Measurements from ENCODE around the gene ABCB6. TPM values are rescaled to one million over a fixed set of nuclear protein-coding genes. Genes with fewer than 3 reads are reported as not detected.

Gene ABCB6
- polyA plus RNA-seq, 3 donors, result 34.7 to 37.5 (median 36.8) TPM

DNA sequence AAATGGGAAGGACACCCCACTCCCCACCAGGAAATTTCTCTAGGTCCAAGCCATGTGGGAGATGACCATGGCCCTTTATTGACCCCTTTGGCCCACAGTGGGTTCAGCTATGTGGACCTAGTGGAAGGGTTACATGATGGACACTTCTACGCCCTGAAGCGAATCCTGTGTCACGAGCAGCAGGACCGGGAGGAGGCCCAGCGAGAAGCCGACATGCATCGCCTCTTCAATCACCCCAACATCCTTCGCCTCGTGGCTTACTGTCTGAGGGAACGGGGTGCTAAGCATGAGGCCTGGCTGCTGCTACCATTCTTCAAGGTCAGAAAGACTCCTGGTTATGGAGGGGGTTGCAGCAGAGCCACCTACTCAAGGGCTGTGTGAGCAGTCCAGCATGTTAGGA, 27.8 kb upstream of the ABCB6 start:
- DNase-seq (ENCODE audit: low read depth in 3 of 3, low spot score in 2 of 3), result no peak

DNA sequence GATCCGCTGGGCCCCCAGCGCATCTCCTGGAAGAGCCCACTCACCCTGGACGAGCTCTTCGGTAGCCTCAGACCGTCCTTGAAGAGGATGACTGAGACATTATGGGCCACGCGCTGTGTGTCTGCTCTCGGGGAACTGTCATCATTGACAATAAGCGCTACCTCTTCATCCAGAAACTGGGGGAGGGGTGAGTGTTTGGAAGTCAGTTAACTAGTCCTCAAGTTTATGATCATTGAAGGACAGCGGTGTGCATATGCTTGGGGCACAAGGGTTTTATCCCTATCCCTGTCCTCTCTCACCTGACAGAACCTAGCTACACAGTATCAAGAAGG, 27.1 kb upstream of the ABCB6 start:
- no peak for DNase-seq (ENCODE audit: low read depth in 3 of 3, low spot score in 2 of 3)

DNA sequence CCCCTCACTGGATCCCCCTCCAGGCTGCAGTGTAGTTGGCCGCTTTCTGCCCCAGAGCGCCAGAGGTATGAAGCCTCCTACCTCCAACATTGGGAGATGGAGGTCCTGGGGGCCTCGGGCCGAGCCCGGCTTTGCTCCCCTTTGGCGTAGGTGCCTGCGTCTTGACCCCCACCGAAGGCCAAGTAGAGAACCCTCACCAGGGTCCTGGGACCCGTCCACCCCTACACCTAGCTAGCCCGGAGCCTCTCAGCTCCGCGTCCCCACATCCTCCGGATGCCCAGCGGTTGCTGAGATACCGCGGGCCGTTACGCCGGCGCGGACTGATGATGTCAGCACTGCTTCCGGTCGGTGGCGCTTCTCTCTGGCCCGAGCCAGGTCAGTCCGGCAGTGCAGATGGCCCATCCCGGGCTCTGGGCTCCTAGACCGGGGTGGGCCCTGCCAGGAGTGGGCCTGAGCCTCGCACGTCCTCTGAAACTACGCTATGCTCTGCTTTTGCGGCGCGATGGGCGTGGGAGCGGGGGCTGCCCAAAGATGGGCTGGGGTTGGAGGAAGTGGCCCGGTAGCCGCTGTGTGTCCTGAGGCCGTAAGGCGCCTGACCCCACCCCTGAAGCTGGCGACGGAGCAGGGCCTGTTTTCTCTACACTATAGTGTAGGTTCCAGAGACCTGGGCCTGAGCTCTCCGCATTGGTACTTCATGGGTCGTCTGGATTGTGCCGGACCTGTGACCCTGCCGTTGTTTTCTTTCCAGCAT, 26.6 kb upstream of the ABCB6 start, which contains the start of the genes GLB1L and STK16:
Gene GLB1L, minus strand, starts transcription at position 297 of the 751 bp plus-strand sequence. CDS start 1,871 bp downstream, outside the sequence.
Gene STK16, plus strand, starts transcription at position 332 of the 751 bp plus-strand sequence. CDS start 521 bp downstream, outside the sequence.
- peak; percentile 88 to 91 (median 90) for DNase-seq (ENCODE audit: low read depth in 3 of 3, low spot score in 2 of 3)

DNA sequence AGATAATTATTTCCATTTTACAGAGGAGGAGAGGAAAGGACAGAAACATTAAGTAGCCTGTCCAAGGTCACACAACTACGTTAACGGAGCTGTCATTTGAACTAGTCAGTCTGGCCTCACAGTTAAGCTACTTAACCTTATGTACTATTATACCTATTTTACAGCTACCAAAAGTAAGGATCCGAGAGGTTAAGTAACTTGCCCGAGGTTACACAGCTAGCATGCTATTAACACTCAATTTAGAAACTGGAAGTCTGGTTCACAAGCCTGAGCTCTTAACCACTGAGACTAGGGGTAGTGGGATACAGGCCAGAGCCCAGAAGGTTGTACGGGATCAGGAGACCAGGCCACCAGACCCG, 26.0 kb upstream of the ABCB6 start:
- DNase-seq (ENCODE audit: low read depth in 3 of 3, low spot score in 2 of 3), result no peak

DNA sequence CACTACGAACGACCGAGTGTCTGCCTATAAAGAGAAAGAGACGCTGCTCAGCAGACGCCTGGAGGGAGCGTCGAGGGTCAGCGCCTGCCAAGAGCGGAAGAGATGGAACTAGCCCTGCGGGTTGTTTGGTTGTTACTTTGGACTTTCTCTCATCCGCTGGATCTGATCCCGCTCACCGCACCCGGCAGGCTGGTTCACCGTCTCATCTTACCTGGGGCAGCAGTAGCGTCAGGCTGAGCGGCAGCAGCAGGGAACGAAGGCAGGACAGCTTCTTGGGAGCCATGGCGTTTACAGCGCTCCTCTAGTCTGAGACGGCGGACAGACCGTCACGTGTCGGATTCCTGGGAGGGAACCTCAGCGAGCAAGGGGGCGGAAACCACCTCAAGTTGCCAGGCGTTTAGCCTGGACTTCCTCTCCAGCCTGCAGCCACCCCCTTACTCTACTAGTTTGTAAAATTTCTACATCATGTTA, 24.6 kb upstream of the ABCB6 start:
- no peak for DNase-seq (ENCODE audit: low read depth in 3 of 3, low spot score in 2 of 3)

DNA sequence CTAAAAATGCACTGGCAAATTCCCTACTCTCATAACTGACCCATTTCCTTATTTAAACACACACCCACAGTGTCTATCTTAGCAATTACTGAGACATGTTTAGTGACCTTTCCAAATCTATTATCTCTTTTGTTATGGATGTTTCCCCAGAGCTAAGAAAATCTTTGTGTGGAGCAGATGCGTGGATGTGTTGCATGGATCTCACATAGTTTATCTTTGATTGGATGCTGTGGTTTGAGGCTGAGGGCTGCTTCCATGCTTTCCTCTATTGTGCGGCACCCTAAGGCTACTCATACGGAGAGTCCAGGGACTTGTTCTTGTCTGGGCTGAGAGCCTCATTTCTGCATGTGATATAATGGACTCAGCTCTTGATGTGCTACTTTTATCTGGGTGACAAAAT, 15.6 kb upstream of the ABCB6 start:
- DNase-seq (ENCODE audit: low read depth in 3 of 3, low spot score in 2 of 3), result no peak

DNA sequence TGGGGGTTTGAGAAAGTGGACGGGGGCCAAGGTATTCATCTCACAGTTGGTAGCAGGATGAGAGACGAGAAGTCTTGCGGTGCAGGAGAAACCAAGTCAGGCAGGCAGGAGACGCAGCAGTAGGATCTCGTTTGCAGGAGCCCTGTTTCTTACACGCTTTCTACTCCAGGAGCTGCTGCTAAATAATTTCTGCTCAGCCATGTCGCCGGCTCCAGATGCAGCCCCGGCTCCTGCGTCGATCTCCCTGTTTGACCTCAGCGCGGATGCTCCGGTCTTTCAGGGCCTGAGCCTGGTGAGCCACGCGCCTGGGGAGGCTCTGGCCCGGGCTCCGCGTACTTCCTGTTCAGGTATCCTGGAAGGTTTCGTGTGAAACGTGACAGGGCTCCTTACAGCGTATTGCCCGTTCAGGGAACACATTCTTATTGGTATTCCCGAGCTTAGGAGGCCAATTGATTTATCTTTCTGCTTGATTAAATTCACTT, 11.3 kb upstream of the ABCB6 start:
- DNase-seq (ENCODE audit: low read depth in 3 of 3, low spot score in 2 of 3), result no peak

DNA sequence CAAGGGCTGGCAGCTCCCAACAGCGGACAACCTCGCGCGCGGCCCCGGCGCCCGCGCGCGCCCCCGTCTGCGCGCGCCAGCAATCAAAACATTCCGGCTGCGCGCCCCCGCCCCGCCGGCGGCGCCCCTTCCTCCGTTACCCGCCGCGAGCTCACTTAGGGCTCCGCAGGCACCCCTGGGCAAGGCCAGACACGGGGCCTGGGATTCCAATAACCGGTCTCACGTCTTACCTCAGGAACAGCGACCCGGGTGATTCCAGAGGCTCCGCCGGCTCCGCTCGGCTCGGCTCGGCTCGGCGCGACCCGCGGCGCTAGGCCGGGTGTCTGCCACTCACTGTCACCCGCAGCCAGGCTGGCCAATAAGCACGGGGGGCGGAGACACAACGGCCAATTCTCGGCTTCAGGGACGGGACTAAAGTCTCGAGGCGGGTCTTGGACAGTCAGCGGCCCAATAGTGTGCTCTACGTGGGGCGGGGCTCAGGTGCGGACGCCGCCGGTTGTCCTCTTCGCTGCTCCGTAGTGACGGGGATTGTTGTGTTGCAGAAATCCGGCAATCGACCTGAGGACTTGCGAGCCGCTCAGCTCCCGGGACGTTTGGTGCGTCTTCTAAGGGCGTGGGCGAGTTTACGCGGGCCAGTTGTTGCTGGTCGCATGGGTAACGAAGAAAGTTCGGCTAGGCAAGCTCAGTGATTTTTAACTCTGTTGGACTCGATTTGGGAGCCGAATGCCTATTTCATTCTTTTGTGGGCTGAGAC, 10.7 kb upstream of the ABCB6 start, which contains the start of the genes ANKZF1 and ATG9A:
Gene ANKZF1, plus strand, starts transcription at position 502 of the 754 bp plus-strand sequence. CDS start 452 bp downstream, outside the sequence.
Gene ATG9A, minus strand, starts transcription at position 332 of the 754 bp plus-strand sequence. CDS start 1,612 bp downstream, outside the sequence.
- DNase-seq (ENCODE audit: low read depth in 3 of 3, low spot score in 2 of 3), result peak; percentile 88 to 97 (median 95)

DNA sequence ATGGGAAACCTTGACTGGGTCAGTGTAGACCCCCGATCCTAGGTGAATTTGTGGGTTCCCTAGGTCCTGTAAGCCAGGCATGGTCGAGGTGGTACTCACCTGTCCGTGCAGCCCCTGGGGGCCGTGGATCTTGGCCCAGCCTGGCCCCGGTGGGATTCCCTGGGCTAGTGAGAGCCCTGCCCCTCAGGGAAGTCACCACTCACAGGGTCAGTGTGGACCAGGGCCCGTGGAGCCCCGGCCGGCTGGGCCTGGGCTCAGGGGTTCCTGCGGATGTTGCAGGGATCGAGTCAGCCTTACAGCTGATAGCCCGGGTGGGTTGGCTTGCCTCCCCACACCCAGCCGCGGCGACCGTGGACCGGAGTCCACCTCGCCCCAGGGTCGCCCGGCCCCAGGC, 10.2 kb upstream of the ABCB6 start:
- no peak for DNase-seq (ENCODE audit: low read depth in 3 of 3, low spot score in 2 of 3)

DNA sequence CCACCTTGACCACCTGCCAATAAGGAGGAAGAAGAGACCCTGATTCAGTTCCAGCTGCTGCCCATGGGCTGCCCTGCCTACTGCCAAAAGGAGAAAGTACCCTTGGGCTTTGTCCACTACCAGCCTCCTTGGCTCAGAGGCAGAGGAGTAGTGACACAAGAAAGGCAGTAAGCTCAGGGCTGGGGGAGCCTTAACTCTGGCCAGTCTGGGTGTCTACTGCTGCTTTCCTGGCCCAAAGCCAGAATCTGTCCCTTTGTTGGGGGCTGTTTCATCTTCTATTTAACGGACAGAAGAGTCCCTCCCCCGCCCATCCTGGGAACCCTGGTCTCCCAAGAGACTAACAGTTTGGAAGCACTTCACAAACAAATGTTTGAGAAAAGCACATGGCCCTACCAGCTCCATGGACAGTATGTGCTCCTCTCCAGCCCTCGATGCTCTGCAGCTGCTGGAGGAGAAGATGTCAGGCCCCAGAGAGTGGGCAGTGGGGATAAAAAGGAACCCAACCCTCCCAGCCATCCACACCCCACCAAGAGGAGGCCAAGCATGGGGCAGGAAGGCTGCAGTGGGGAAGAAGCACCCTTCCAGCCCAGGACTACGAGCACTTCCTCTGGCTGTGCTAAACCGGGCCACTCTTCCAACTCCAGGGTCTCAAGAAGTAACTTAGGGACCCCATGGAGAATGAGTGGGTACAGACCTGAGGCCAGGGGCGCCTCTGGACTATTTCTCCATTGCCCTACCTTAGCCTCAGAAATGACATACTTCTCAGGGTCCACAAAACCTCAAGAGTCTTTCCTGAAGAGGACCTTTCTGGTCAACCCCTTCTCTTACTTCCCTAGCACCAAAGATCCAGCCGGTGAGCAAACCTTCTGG, 9.5 kb upstream of the ABCB6 start:
- DNase-seq (ENCODE audit: low read depth in 3 of 3, low spot score in 2 of 3), result no peak

DNA sequence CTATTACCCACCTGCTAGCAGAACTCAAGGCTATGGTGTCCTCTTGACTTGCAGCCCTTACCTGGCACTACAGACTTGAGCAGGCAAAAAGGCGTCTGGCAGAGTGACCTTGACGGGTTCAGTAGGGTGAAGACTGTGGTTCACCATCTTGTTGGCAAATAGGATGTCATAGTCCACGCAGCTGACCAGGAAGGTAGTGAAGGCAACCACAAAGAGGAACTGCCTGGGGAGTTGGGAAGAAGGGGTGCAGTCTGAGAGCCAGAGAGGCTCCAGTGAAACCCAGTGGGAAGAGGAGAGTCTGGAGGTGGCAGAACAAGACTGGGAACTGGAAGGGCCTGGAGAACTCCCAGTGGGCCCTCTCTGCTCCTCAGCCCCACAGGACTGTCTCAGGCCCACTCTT, 6.6 kb upstream of the ABCB6 start:
- DNase-seq (ENCODE audit: low read depth in 3 of 3, low spot score in 2 of 3), result no peak

DNA sequence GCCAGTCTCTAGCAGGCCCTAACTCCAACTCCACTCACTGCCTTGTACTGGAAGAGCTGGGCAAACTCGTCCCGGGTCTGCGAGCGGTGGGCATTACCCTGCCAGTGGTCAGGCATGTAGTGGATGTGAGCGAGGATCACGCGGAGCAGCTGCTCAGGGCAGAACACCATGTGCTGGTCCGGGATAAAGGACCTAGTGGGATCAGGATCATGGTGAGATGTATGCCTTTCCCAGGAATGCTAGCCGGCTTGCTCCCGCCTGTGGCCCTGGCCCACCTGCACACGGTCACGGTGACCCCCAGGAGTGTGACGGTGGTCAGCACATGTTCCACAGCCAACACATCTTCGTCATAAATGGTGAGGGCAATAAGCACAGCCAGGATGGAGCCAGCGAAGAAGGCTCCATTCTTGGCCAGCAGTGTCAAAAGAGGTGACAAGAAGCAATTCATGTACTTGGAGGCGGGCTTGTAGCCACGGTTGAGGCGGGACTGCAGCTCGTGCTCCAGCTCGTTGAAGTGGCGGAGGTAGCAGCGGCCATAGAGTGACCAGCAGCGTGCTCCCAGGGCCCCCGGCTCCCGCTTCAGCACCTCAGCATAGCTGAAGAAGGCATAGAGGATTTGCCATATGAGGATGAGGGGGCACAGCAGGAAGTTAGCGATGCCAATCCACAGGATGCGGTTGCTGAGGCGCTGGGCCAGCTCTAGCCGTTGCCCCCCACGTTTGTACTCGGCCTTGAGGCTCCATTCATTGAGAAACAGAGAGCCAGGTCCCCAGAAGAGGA, 5.3 kb upstream of the ABCB6 start:
- DNase-seq (ENCODE audit: low read depth in 3 of 3, low spot score in 2 of 3), result no peak

DNA sequence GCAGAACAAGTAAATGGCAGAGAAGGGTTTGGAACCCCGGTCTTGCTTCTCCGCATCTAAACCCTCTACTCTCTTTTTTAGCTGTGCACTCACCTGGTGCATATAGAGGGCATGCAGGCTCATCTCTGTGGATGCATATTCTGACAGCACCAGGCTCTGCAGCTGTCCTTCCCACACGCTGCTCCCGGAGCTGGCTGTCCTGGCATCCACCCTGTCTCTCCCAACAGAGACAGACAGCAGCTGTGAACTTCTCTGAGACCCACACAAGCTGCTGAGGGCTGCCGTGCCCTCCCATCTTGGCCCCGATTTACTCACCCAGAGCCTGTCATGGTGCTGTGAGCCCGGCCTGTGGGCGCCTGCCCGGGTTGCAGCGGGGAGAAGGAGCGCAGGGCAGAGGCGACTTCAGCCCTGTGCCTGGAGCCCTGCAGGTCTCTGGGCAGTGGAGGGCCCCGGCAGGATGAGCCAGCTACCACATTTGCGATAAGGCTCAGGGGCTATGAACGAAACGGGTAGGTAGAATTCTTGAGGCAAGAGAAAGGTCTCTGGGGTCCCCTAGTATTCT, 3.3 kb upstream of the ABCB6 start:
- DNase-seq (ENCODE audit: low read depth in 3 of 3, low spot score in 2 of 3), result no peak

DNA sequence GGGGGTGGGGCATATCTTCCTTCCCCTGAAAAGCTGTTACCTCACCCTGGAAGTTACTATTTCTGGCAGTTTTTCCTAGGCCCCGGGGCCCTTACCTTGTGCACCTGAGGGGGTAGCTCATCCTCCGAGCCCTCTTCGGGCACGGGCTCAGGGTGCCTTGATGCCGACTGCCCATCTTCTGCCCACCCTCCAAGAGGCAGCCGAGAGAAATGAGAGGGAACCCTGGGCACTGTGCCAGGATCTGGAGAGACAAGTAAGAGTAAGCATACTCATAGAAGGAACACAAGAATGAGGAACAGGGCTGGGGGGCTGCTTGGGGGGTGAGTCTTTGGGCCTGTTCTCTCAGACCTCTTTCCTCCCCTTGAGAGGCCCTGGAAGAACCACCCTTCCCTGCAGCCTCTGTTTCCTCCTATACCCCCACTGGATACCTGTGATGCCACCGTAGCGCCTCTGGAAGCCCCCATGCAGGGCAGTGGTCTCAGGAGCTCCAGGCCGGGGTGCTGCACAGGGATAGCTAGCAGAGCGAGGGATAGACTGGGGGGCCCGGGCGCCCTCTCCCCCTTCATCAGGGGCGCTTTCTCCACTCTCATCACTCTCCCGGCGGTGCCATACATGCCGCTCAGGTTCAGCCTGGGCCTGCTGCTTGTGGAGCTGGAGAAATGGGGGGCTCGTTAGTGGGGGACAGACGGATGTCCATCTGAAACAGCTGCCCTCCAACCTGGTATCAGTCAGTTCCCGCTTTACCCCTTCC, 2.1 kb upstream of the ABCB6 start:
- no peak for DNase-seq (ENCODE audit: low read depth in 3 of 3, low spot score in 2 of 3)

DNA sequence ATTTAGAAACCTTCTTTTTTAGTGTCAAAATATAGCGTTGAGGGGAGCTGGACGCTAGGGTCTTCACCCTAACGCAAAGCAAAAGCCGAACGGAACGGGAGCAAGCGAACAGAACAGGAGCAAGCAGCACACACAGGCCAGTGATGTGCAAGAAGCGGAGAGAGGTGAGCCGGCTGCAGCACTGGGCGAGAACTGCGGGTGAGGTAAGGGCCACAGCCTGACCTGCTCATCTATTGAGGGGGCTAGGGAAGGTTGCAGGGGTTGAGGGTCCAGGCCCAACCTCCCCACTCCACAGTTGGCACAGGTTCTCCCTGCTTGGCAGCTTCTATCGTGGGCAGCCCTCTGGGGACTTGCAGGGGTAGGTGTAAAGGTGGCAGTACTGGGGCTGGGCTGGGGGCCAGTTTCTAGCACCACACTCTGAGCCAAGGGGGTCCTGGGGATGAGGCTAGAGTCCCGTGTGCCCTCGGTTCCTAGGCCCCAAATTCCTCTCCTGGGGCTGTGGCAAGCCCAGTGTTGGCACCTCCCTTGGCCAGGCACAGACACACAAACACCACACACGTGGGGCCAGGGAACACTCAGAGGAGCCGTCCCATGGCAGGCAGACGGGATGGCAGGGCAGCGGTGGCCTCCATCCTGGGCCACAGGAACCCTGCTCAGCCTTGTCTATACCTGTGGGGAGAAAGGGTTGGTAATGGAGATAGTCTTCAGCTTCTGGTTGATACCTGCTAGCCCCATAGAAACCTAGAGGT, 1.2 kb upstream of the ABCB6 start:
- no peak for DNase-seq (ENCODE audit: low read depth in 3 of 3, low spot score in 2 of 3)

DNA sequence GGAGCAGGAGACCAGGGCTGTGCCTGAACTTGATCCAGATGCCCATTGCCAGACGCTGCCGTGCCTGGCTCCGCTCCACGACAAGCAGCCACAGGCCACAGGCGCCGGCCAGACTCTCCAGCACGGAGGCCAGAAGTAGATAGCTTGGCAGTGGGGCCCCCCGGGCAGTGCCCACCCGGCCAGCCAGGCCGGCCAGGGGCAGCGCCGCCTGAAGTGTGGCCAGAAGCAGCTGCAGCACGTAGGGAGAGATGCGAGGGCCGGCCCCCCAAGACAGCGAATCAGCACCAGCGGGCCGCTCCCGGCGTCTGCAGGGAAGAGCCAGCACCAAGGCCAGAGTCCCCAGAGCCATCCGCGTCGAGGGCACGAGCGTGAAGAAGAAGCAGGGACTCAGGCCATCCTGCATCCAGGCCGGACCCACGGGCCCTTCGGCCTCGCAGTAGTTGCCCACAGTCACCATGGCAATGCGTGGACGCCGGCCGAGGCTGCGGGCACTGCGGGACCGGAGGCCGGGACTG, 484 bp downstream of the ABCB6 start:
- peak in 1 of 3 donors; percentile 47 for DNase-seq (ENCODE audit: low read depth in 3 of 3, low spot score in 2 of 3)

DNA sequence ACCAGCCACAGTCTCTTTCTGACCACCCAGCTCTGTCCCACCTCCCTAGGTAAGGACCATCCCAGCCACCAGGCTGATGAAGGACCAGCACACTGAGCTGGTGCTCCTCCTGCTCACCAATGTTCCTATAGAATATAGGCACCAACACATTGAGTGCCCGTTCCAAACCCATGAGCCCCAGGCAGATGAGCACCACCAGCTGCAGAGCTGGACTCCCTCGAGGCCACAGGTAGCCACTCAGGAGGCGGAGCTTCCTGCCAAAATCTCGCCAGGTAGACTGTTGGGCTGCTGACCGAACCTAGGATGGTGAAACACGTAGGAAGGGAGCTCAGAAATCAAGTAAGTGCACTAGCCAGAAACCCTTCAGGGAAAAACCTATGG, 2.2 kb downstream of the ABCB6 start:
- DNase-seq (ENCODE audit: low read depth in 3 of 3, low spot score in 2 of 3), result no peak

Data from right renal cortex interstitium (tissue), 3 donors.